ENCODE results near the gene NCAPD2.
A peak's percentile ranks its signal among the peaks of the same experiment; 100 is the strongest.

Gene NCAPD2, protein sequence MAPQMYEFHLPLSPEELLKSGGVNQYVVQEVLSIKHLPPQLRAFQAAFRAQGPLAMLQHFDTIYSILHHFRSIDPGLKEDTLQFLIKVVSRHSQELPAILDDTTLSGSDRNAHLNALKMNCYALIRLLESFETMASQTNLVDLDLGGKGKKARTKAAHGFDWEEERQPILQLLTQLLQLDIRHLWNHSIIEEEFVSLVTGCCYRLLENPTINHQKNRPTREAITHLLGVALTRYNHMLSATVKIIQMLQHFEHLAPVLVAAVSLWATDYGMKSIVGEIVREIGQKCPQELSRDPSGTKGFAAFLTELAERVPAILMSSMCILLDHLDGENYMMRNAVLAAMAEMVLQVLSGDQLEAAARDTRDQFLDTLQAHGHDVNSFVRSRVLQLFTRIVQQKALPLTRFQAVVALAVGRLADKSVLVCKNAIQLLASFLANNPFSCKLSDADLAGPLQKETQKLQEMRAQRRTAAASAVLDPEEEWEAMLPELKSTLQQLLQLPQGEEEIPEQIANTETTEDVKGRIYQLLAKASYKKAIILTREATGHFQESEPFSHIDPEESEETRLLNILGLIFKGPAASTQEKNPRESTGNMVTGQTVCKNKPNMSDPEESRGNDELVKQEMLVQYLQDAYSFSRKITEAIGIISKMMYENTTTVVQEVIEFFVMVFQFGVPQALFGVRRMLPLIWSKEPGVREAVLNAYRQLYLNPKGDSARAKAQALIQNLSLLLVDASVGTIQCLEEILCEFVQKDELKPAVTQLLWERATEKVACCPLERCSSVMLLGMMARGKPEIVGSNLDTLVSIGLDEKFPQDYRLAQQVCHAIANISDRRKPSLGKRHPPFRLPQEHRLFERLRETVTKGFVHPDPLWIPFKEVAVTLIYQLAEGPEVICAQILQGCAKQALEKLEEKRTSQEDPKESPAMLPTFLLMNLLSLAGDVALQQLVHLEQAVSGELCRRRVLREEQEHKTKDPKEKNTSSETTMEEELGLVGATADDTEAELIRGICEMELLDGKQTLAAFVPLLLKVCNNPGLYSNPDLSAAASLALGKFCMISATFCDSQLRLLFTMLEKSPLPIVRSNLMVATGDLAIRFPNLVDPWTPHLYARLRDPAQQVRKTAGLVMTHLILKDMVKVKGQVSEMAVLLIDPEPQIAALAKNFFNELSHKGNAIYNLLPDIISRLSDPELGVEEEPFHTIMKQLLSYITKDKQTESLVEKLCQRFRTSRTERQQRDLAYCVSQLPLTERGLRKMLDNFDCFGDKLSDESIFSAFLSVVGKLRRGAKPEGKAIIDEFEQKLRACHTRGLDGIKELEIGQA (N-terminal part only)

DNA sequence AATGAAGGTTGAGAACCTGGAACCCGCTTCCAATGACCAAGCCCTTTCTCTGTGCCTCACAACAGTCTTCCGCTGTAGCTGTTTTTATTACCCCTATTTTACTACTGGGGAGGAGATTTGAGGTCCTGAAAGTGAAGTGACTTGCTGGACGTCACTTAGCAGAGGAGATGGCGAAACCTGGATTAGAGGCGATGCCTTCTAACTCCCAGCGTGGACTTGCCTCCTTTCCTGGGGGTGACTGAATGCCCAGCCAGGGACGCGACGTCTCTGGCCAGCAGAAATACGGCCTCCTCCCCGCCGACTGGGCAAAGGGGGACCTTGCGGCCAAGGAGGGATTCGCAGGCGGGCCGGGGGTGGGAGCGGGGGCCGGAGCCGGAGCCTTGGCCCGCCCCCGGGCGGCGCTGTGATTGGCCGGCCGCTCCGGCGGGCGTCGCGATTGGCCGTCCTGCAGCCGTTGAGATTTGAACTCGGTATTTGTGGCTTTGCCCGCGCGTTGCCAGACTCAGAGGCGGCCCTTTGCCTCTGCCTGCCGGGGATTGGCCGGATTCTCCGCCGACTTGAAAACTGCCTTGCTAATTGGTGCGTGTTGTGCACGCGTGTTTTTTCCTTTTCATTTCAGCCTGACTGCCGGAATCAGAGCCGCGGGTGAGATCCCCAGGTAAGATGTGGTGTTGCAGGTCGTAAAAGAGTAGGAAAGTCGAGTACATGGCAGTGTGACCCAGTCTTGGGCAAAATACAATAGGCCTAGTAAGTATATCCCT is at the start of gene NCAPD2:
TSS of gene NCAPD2 (plus strand) at position 606 of the 761 bp plus-strand sequence. CDS start 997 bp downstream, outside the sequence.
- Mint-ChIP-seq H3K4me1 (ENCODE audit: low read depth) (peaks cover 45% of the 10 kb centered on the region), H3K36me3 (ENCODE audit: low read depth) (peaks cover 37% of the 10 kb centered on the region), H3K4me3 (peak within 1 kb of the TSS; percentile 93), H3K27ac (peak within 1 kb of the TSS; percentile 97), H3K27me3 (no peaks in the 10 kb centered on the region), H3K9me3 (no peaks in the 10 kb centered on the region)

DNA sequence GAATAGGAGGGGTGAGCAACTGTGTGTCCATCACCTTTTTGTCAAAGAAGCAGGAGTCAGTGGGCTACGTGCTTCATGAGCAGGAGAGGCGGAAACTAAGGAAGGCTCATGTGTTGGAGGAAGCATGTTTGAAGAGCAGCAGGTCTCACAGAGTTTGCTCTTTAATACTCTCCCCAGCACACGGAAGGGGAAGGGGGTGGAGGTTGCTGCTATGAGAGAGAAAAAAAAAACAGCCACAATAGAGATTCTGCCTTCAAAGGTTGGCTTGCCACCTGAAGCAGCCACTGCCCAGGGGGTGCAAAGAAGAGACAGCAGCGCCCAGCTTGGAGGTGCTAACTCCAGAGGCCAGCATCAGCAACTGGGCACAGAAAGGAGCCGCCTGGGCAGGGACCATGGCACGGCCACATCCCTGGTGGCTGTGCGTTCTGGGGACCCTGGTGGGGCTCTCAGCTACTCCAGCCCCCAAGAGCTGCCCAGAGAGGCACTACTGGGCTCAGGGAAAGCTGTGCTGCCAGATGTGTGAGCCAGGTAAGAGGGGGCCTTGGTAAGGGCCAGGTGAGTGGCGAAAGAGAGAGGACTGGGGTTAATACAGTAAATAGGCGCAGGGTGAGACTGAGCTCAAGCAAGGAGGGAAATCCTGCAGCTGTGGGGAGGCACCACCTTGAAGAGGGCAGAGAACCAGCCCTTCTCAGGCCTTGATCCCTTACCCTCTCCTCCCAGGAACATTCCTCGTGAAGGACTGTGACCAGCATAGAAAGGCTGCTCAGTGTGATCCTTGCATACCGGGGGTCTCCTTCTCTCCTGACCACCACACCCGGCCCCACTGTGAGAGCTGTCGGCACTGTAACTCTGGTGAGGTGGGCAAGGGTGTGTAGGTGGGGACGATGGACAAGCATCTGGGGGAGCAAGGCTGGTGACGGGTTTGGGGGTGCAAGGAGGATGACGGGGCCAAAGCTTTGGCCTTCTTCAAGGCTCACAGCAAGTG is 48.9 kb upstream of the NCAPD2 start, which contains the start of gene CD27:
TSS of gene CD27 (plus strand) at position 252 of the 985 bp plus-strand sequence. CDS start at position 393, 141 bp downstream.
- H3K4me3 Mint-ChIP-seq = peak within 1 kb of the TSS; percentile 100
- H3K4me1 Mint-ChIP-seq (ENCODE audit: low read depth) = peaks cover 81% of the 10 kb centered on the region
- H3K27me3 Mint-ChIP-seq = no peaks in the 10 kb centered on the region
- peak within 1 kb of the TSS; percentile 100 for H3K27ac Mint-ChIP-seq
- H3K36me3 Mint-ChIP-seq (ENCODE audit: low read depth) = peaks cover 71% of the 10 kb centered on the region
- no peaks in the 10 kb centered on the region for H3K9me3 Mint-ChIP-seq

DNA sequence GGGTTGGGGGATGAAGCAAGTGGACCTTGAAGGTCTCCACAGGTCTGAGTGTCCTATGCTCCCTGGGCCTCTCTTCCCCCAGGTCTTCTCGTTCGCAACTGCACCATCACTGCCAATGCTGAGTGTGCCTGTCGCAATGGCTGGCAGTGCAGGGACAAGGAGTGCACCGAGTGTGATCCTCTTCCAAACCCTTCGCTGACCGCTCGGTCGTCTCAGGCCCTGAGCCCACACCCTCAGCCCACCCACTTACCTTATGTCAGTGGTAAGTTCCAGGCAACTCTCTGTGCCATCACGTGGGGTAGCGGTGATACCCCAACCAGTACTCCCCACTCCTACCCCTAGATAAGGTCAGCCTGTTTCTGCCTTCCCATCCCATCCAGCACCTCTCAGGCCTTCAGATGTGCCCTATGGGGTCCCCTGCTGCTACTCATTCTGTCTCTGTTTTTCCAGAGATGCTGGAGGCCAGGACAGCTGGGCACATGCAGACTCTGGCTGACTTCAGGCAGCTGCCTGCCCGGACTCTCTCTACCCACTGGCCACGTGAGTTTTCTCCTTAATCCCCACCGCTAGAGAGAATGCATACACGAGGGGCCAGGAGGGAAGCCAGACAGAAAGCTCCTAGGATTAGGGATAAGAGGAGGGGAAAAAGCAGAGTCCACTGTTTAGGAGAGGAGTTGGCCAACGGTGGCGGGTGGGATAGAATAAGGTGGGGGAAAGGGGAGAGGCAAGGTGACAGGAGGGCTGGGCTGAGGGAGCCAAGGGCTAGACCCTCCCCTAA is 43.6 kb upstream of the NCAPD2 start:
- Mint-ChIP-seq H3K27ac (peak overlapping the region; percentile 99), H3K9me3 (no peaks in the 10 kb centered on the region), H3K27me3 (no peaks in the 10 kb centered on the region), H3K4me3 (peak overlapping the region; percentile 97), H3K4me1 (ENCODE audit: low read depth) (peaks cover 83% of the 10 kb centered on the region), H3K36me3 (ENCODE audit: low read depth) (peaks cover 86% of the 10 kb centered on the region)

DNA sequence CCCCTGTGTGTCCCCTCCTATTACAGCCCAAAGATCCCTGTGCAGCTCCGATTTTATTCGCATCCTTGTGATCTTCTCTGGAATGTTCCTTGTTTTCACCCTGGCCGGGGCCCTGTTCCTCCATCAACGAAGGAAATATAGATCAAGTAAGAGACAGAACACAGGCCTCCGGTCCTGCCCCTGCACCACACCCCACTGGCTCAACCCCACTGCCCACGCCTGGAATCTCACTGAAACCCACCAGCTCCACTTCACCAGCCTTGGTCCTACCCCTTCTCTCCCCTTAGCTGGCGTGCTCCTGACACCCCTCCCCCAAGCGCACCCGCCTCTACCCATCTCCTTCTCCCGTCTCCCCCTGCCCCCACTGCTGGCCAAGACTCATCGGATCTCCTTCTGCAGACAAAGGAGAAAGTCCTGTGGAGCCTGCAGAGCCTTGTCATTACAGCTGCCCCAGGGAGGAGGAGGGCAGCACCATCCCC is 43.0 kb upstream of the NCAPD2 start:
- Mint-ChIP-seq H3K27me3 (no peaks in the 10 kb centered on the region), H3K36me3 (ENCODE audit: low read depth) (peaks cover 85% of the 10 kb centered on the region), H3K4me3 (peak overlapping the region; percentile 97), H3K4me1 (ENCODE audit: low read depth) (peaks cover 80% of the 10 kb centered on the region), H3K27ac (peak overlapping the region; percentile 99), H3K9me3 (no peaks in the 10 kb centered on the region)

DNA sequence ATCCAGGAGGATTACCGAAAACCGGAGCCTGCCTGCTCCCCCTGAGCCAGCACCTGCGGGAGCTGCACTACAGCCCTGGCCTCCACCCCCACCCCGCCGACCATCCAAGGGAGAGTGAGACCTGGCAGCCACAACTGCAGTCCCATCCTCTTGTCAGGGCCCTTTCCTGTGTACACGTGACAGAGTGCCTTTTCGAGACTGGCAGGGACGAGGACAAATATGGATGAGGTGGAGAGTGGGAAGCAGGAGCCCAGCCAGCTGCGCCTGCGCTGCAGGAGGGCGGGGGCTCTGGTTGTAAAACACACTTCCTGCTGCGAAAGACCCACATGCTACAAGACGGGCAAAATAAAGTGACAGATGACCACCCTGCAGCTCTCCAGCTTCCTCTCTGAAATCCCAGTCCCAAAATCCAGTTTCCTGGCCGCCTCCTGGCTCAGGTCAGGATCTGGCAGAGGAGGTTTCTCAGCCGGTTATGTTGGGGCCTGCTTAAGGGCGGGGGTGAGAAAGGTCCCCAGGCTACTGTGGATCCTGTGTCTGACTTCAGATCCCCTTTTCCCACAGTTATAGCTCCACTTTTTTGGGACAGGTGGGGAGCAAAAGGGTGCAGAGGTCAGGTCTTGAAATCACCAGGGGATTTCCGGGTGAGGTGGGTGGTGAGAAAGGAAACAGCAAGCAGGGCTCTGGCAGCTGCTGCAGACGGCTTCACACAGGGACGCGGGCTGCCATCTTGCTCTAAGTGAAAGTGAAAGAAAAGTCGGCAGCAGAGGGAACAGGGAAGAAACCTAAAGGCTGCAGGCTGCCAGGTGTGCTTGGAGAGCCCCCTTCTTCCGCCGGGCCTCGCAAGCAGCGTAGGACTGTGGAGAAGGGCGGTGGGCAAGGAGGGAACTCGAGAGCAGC is 42.3 kb upstream of the NCAPD2 start, which contains the start of gene TAPBPL:
TSS of gene TAPBPL (plus strand) at position 695 of the 897 bp plus-strand sequence. CDS start 207 bp downstream, outside the sequence.
- peak within 1 kb of the TSS; percentile 99 for H3K27ac Mint-ChIP-seq
- no peaks in the 10 kb centered on the region for H3K27me3 Mint-ChIP-seq
- H3K36me3 Mint-ChIP-seq (ENCODE audit: low read depth) = peaks cover 85% of the 10 kb centered on the region
- peaks cover 80% of the 10 kb centered on the region for H3K4me1 Mint-ChIP-seq (ENCODE audit: low read depth)
- H3K9me3 Mint-ChIP-seq = no peaks in the 10 kb centered on the region
- H3K4me3 Mint-ChIP-seq = peak within 1 kb of the TSS; percentile 97

DNA sequence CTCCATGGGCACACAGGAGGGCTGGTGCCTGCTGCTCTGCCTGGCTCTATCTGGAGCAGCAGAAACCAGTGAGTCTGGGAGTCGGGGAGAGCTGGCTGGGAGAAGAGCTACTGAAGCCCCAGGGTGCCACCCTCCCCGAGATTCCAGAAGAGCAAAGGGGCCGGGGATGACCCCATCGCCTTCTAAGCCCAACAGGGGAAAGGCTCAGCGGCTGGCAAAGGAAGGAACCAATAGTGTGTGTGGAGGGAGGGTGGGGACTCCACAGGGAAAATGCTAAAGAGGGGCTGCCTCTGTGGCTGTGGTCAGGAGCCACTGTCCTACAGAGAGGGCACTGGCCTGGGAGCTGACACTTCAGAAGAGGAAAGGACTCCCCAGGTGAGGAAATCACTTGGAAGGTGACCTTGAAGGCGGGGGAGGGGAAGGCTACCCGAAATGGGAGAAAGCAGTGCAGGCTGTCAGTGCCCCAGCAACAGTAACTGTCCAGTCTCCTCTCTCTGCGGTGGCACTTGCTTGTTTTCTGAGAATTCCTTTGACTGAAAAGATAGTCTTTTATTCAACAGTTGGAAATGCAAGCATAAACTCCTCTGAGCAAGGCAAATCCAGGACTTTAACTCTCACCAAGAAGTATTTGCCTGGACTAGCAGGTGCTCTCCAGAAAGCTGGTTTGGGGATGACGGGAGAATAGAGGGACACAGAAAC is 41.5 kb upstream of the NCAPD2 start:
- peak overlapping the region; percentile 99 for H3K27ac Mint-ChIP-seq
- H3K27me3 Mint-ChIP-seq = no peaks in the 10 kb centered on the region
- no peaks in the 10 kb centered on the region for H3K9me3 Mint-ChIP-seq
- H3K36me3 Mint-ChIP-seq (ENCODE audit: low read depth) = peaks cover 85% of the 10 kb centered on the region
- peaks cover 80% of the 10 kb centered on the region for H3K4me1 Mint-ChIP-seq (ENCODE audit: low read depth)
- H3K4me3 Mint-ChIP-seq = peak overlapping the region; percentile 97

DNA sequence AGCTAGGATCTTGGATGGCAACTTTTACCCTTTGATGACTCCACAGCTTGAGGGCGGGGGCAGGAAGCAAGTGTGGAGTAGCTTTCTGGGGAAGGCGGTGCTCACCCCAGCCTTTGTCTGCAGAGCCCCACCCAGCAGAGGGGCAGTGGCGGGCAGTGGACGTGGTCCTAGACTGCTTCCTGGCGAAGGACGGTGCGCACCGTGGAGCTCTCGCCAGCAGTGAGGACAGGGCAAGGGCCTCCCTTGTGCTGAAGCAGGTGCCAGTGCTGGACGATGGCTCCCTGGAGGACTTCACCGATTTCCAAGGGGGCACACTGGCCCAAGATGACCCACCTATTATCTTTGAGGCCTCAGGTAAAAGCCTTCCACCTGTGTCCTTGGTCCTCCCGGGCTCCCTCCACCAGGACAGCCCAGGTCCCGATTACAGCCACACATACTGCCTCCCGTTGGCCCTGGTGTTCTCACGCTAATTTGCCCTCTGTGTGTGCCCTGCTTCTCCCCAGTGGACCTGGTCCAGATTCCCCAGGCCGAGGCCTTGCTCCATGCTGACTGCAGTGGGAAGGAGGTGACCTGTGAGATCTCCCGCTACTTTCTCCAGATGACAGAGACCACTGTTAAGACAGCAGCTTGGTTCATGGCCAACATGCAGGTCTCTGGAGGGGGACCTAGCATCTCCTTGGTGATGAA is 40.8 kb upstream of the NCAPD2 start:
- Mint-ChIP-seq H3K4me1 (ENCODE audit: low read depth) (peaks cover 79% of the 10 kb centered on the region), H3K36me3 (ENCODE audit: low read depth) (peaks cover 84% of the 10 kb centered on the region), H3K27ac (peak overlapping the region; percentile 99), H3K9me3 (no peaks in the 10 kb centered on the region), H3K4me3 (peak overlapping the region; percentile 97), H3K27me3 (no peaks in the 10 kb centered on the region)

DNA sequence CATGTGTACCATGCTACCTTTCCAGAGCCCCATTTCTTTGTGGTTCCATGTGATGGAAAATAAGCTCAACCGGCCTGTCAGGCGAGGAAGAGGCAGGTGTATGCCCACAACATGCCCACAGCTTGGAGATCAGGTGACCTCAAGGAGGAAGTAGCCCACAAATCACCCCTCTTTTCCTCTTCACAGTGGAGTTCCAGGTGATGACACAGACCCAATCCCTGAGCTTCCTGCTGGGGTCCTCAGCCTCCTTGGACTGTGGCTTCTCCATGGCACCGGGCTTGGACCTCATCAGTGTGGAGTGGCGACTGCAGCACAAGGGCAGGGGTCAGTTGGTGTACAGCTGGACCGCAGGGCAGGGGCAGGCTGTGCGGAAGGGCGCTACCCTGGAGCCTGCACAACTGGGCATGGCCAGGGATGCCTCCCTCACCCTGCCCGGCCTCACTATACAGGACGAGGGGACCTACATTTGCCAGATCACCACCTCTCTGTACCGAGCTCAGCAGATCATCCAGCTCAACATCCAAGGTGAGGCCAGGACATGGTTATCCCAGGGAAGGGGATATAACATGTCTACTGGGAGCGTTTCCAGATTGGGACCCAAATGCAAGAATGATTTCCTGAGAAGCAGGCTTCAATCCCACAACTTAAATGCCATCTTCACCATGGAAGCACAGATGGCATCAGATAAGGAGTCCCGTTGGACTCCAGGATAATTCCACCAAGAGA is 36.5 kb upstream of the NCAPD2 start:
- Mint-ChIP-seq H3K27ac (peak overlapping the region; percentile 67), H3K36me3 (ENCODE audit: low read depth) (peaks cover 95% of the 10 kb centered on the region), H3K4me3 (peak overlapping the region; percentile 3), H3K9me3 (no peaks in the 10 kb centered on the region), H3K27me3 (no peaks in the 10 kb centered on the region), H3K4me1 (ENCODE audit: low read depth) (peaks cover 92% of the 10 kb centered on the region)

DNA sequence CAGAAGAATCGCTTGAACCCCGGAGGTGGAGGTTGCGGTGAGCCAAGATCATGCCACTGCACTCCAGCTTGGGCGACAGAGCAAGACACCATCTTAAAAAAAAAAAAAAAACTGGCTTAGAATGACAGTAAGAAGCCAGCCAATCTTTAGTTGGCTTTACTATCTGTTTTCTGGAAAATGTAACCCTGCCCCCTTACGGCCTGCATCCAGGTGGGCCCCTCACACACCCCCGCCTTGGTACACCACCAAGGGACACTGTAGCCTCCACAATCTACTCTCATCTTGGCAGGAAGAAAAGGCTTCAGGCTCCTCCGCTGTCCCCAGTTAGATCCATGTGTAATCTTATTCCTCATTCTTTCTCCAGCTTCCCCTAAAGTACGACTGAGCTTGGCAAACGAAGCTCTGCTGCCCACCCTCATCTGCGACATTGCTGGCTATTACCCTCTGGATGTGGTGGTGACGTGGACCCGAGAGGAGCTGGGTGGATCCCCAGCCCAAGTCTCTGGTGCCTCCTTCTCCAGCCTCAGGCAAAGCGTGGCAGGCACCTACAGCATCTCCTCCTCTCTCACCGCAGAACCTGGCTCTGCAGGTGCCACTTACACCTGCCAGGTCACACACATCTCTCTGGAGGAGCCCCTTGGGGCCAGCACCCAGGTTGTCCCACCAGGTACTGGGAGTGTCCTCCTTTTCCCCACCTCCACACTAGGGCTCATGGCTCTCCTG is 35.5 kb upstream of the NCAPD2 start:
- Mint-ChIP-seq H3K4me3 (peak overlapping the region; percentile 30), H3K36me3 (ENCODE audit: low read depth) (peaks cover 95% of the 10 kb centered on the region)

DNA sequence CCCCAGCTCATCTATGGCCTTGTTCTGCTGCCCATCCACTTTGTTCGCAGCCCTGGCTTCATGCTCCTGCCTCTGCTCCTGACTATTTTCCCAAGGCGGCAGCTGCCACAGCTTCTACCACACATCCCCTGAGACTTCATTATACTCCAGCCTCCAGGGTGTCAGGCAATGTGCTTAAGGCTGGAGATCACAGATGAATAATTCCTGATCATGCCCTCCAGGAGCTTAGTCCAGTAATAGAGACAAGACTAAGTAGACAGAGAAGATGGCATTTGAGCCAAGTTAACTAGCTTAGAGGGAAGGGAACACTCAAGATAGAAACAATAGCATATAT is 34.9 kb upstream of the NCAPD2 start:
- Mint-ChIP-seq H3K4me1 (ENCODE audit: low read depth) (peaks cover 93% of the 10 kb centered on the region), H3K4me3 (peak overlapping the region; percentile 30), H3K9me3 (no peaks in the 10 kb centered on the region), H3K36me3 (ENCODE audit: low read depth) (peaks cover 95% of the 10 kb centered on the region), H3K27me3 (no peaks in the 10 kb centered on the region), H3K27ac (peak overlapping the region; percentile 77)

More for the DNA sequence above, 35.5 kb upstream of the NCAPD2 start:
- Mint-ChIP-seq H3K9me3 (no peaks in the 10 kb centered on the region), H3K27me3 (no peaks in the 10 kb centered on the region), H3K4me1 (ENCODE audit: low read depth) (peaks cover 93% of the 10 kb centered on the region), H3K27ac (peak overlapping the region; percentile 77)
